Stimulated activated CD4-positive, alpha-beta T cell treated with anti-CD3 and anti-CD28 coated beads, Interleukin-4, amount 100 ng/mL, for 24 hours (primary cell): ENCODE data around the gene JMJD1C.

ENCODE experiments used
- DNase-seq: peaks from one replicate; pipeline ENCODE4 v3.0.0-alpha.2; 2020

JMJD1C gene

GRCh38 chr10:63206997-63207811 lies 258.6 kb downstream of the JMJD1C start:
- DNase-seq: no peak

DNA sequence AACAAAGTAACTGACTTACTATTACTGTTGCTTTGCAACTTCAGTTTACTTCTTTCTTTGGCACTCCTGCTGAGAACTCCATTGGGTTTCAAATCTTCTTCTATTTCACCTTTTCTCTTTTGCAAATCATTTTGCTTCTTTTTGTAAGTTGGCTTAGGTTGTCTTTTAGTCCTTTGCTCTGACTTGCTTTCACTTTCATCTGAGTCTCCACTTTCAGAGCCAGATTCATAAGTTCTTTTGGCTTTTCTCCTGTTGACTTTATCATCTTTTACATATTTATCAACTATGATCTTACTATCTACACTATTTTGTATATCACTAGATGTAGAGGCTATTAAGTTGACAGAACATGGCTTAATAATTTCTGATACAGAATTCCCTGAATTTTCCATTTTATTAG lies 259.2 kb downstream of the JMJD1C start:
- DNase-seq: no peak

- no peak for DNase-seq
These were observed 260.4 kb downstream of the JMJD1C start for GRCh38 chr10:63205421-63205820.

DNA sequence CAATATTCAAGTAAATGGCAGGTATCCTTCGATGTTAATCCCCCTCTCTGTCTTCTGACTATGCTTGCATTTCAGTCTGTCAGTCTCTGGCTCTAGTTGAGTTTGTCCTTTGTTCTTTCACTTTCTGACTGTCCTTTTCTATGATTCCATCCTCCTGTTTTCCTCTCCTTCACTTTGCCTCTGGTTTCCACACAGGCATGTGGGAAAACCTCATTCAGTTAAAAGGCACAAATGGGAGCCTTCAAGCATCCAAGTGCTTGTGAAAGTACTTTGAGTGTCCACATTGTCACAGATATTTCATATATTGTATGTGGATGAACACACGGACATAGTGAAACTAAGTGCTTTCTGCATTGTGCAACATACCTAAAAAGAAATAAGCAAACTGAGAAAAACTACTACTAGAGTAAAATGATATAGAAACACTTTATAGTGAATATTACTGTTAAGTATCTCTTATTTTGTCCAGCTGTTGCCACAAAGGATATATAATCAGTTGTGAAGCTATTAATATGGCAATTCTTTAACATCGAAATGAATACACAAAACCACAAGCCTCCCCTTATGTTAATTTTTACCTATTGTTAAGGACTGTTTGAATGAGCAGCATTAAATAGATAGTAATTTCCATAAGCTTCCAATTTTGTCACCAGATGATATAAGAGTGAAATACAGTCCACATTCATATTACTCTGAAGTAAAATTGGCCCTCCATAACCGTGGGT lies 260.9 kb downstream of the JMJD1C start:
- DNase-seq: no peak

GRCh38 chr10:63201118-63201517 lies 264.7 kb downstream of the JMJD1C start:
- DNase-seq: no peak

- no peak for DNase-seq
These were observed 265.3 kb downstream of the JMJD1C start for GRCh38 chr10:63200431-63200830.

- no peak for DNase-seq
These were observed 266.1 kb downstream of the JMJD1C start for GRCh38 chr10:63199716-63200115.

DNA sequence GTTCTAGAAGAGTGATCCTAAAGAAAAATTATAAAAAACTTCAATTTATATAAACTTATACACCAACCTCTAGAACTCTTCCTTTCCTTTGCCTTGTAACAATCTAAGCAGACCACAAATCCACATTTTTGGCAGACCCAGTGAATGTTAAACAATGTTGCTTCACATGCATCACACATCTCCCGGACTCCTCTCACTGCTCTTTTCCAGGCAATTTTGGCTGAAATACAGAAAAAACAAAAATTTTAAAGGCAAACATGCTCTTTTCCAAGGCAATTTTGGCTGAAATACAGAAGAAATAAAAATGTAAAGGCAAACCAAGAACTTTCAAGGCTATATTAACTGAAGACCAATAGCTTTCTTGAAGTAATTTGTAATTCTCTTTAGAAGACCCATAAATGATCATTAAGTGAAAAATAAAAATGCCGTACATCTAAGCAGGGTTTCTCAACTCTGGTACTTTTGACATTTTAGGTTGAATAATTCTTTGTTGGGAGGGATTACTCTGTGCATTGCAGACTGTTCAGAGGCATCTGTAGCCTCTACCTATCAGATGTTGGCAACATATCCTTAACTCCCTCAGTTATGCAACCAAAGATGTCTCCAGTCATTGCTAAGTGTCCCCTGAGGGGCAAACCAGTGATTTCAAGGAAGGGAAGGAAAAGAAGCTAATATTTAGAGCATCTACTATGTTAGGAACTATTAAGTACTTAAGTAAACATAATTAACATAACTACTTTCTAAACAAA lies 268.3 kb downstream of the JMJD1C start:
- DNase-seq: no peak

- DNase-seq: no peak
These were observed 273.0 kb downstream of the JMJD1C start for GRCh38 chr10:63192826-63193225.

DNA sequence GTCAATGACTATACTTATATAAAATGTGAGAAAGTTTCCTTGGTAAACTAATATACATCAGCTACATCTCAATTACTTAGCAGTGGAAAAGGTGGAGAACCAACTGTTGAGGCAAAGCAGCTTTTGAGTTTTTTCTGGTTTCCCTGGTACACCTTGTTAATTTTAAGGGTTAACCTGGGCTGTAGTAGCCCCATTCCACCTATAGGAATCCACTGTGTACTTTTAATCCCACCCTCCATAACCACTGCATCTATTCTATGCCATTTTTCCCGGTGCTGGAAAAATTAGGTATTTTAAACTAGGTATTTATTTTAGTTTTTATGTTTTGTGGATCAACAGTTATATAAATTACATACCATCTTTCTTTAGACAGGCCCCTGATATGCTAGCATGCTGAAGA lies 290.2 kb downstream of the JMJD1C start:
- DNase-seq: no peak

DNA sequence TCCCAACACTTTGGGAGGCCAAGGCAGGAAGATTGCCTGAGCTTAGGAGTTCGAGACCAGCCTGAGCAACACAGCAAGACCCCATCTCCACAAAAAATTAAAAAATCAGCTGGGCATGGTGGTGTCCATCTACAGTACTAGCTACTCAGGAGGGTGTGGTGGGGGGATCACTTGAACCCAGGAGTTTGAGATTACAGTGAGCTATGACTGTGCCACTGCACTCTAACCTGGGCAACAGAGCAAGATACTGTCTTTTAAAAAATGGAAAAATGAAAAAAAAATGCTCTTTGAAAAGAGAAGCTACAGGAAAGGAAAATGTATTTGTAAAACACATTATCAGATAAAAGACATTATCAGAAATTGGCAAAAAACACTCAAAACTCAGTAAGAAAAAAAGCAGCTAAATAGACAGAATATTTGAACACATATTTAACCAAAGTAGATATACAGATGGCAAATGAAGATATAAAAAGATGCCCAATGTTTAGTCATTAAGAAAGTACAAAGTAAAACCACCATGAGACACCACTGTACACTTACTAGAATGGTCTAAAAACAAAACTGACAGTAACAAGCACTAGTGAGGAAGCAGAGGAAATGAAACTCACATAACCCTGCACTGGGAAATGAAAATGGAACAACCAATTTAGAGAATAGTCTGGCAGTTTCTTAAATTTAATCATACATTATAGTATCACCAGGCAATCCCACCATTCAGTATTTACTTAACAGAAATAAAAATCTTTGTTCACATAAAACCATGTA lies 292.1 kb downstream of the JMJD1C start:
- no peak for DNase-seq

DNA sequence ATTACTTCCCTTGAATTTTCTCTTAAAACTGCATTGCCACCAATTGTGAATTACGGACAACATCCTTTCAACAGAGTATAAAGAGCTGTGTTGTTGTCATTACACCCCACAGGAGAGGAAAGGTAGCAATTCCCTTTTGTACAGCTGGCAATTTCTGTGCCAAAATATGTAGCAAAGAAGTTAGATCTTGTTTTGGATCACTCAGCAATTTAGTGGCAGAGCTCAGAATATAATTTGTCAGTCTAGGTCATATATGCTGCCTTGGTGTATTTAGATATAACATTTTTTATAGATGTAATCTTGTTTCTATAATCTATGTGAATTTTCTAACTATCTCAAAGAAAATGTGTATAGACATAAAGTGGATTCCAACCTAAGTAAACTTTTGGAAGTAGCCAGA lies 293.9 kb downstream of the JMJD1C start:
- DNase-seq: no peak

GRCh38 chr10:63171255-63171855 lies 294.4 kb downstream of the JMJD1C start:
- DNase-seq: no peak

DNA sequence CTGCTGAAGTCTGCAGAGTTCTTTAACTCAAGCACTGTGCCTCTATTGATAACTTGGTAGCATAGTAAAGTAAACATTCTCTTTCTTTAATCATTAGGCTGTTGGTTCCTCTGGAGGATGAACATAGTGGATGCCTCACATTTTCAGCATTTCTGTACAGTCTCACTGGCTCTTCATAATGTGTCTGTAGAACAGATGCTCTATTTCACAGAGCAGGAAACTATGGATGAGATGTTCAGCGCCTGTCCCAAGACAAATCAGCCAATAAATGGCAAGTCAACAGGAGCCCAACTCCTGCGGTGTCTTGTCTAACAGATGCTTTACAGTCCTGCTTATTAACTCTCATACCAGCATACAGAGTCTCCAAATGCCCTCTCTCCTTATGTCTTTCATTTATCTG lies 296.2 kb downstream of the JMJD1C start:
- DNase-seq: no peak

- DNase-seq: no peak
These were observed 296.8 kb downstream of the JMJD1C start for GRCh38 chr10:63168821-63169462.

GRCh38 chr10:63166742-63167258 lies 299.0 kb downstream of the JMJD1C start:
- peak; percentile 33 for DNase-seq

DNA sequence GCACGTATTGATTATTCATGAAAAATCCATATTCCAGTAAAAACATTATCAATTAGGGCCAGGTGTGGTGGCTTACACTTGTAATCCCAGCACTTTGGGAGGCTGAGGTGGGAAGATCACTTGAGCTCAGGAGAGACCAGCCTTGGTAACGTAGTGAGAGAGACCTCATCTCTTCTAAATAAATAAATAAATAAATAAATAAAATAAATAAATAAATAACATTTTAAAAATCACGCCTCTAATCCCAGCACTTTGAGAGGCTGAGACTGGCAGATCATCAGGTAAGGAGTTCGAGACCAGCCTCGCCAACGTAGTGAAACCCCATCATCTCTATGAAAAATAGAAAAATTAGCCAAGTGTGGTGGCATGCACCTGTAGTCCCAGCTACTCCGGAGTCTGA lies 300.5 kb downstream of the JMJD1C start:
- DNase-seq: no peak

DNA sequence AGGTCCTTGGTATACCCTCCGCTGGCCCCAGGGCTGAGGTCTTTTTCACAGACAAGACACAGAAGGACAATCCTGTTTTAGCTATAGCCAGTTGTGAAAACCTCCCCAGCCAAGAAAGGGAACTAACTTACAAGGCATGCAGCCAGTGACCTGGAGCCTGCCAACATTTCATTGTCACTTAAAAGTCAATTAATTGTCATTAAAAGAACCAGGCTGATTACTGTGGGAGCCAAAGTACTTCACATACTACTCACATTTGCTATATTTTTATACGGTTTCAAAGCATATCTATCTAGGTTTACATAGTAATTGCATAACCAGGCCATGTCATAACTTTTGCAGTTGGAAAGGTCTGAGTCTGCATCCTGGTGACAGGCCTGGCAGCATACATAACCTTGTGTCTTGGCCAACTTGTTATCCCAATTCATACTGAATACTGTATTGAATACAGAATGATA lies 301.6 kb downstream of the JMJD1C start:
- DNase-seq: no peak

GRCh38 chr10:63161592-63161991 lies 304.2 kb downstream of the JMJD1C start:
- DNase-seq: no peak

- DNase-seq: peak; percentile 59
These were observed 307.7 kb downstream of the JMJD1C start for GRCh38 chr10:63157845-63158624.

GRCh38 chr10:63156236-63156635 lies 309.5 kb downstream of the JMJD1C start:
- no peak for DNase-seq
